Urinary bladder (tissue), 2 donors: Measurements from ENCODE around the gene TNPO1. TPM values are rescaled to one million over a fixed set of nuclear protein-coding genes. Genes with fewer than 3 reads are reported as not detected.

Experiments used
- polyA plus RNA-seq: library from polyadenylated mRNA; stranded (reverse); fragments of 200-250 nt; gene quantifications from one replicate; pipeline ENCODE4 v1.2.3, GENCODE V29; 2013
- small RNA-seq: library from RNA; depleted of rRNA; stranded (forward); fragments of <200 nt; gene quantifications from one replicate; pipeline ENCODE3, GENCODE V24; 2014
- total RNA-seq: library from RNA; depleted of rRNA; stranded (reverse); fragments of >200 nt; gene quantifications from one replicate; pipeline ENCODE4 v1.2.3, GENCODE V29; 2014
- donor health status: healthy.

Gene TNPO1
- total and polyA plus RNA-seq, 2 donors, result 29.8 to 187 TPM

Small RNA genes lying within 50 kb of the gene (small RNA-seq; reads per million reads assigned to genes)
- gene MIR4804, result not detected
- gene RF00019, result not detected

Other genes starting within 250 kb of the TNPO1 start
- gene FCHO2, start 139.4 kb downstream of the TNPO1 start, total RNA-seq, result 55.5 TPM
- 14.5 TPM for gene FCHO2, start 139.4 kb downstream of the TNPO1 start, polyA plus RNA-seq